Stimulated activated naive CD8-positive, alpha-beta T cell treated with anti-CD3 and anti-CD28 coated beads, Interleukin-15, amount 100 ng/mL, for 72 hours (primary cell): Measurements from ENCODE around the gene SEMA6A.

Source experiments
- ATAC-seq: fragments of 150-1000 bp; cut with Tn5 transposase; 2 replicates; pipeline ENCODE4 v1.10.0; 2021; ENCODE audit warnings: mild to moderate bottlenecking, moderate library complexity
- DNase-seq, 2 donors: peaks; one replicate each; pipeline ENCODE4 v3.0.0; 2021 to 2022
- H3K27ac Mint-ChIP-seq, 2 donors: one replicate each; pipeline ENCODE4 v1.8.0; 2022; ENCODE audit warnings: mild to moderate bottlenecking in 2 of 2, mixed read lengths in 2 of 2, moderate library complexity in 2 of 2
- H3K27me3 Mint-ChIP-seq: one replicate; pipeline ENCODE4 v1.8.0; 2022; ENCODE audit warnings: mixed read lengths
- H3K4me1 Mint-ChIP-seq: one replicate; pipeline ENCODE4 v1.8.0; 2022; ENCODE audit warnings: mild to moderate bottlenecking, mixed read lengths
- H3K4me3 Mint-ChIP-seq, 2 donors: one replicate each; pipeline ENCODE4 v1.8.0; 2022; ENCODE audit warnings: mild to moderate bottlenecking in 2 of 2, mixed read lengths in 2 of 2, moderate library complexity in 1 of 2
- H3K9me3 Mint-ChIP-seq, 2 donors: one replicate each; pipeline ENCODE4 v1.8.0; 2022; ENCODE audit warnings: mixed read lengths in 2 of 2

The SEMA6A gene

DNA sequence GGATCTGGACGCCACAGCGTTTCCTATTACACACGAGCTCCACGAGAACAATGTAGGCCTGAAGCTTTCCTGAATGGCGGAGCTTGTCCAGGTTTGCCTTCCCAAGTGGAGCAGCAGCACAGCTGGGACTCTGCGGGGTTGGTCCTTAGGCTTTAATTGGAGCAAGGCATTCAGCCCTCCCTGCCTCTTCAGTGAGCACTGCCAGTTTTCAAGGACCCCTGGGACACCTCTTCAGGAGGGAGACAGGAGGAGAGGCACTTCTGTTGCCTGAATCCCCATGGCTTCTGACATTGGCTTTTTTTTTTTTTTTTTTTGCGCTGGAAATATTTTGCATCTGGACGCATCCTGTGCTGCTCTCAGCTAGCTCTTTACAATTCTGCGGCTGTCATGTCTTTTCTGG lies 179.4 kb downstream of the SEMA6A start:
- peaks cover 0 to 8% of the 10 kb centered on the region in 2 donors for H3K9me3 Mint-ChIP-seq
- no peaks in the 10 kb centered on the region for H3K4me1 Mint-ChIP-seq
- no peak for DNase-seq
- H3K27me3 Mint-ChIP-seq: no peaks in the 10 kb centered on the region
- ATAC-seq: no peak
- no peak overlapping the region for H3K27ac Mint-ChIP-seq
- no peak overlapping the region for H3K4me3 Mint-ChIP-seq

DNA sequence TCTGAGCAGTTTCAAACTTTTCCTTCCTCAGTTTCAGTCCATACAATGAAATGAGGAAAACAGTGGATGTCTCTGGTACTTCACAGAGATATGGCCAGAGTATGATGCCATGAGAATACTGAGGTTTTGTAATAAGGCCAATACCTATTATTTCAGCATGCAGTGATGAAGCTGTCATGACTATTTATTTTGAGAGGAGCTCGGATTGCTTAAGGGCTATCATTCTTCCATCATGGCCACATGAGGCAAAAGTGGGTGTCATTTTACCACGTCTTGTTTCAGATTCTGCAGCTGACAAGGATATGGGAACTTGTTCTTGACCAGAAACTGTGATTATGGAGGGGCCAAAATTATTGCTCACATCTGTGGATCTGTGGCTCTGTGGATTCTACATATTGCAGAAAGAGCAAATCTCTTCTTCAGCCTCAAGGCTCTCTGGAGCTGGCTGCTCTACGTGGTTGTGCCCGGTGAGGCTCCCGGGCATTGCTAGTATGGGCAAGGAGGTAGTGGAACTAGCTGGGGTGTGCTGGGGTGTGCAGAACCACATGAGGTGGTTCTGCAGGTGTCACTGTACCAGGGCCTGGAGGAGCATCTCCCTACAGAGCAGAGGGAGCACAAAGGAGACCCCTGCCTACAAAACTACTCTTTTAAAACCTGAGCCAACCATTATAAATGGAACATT lies 180.3 kb downstream of the SEMA6A start:
- H3K27ac Mint-ChIP-seq: no peak overlapping the region
- no peak overlapping the region for H3K4me3 Mint-ChIP-seq
- no peaks in the 10 kb centered on the region for H3K4me1 Mint-ChIP-seq
- DNase-seq (no peak), ATAC-seq (no peak)
- H3K27me3 Mint-ChIP-seq: no peaks in the 10 kb centered on the region
- peaks cover 0 to 8% of the 10 kb centered on the region in 2 donors for H3K9me3 Mint-ChIP-seq
